HG02981 (cell line): Measurements from ENCODE around the gene FLG.
"Not testable (repeated sequence)": the region's sequence is repeated elsewhere in the genome, so short reads cannot be mapped to it uniquely, and the experiment has no call there.

Source experiments
- ATAC-seq: cut with Tn5 transposase; IDR thresholded peaks from one replicate; pipeline ENCODE4 v1.9.1; 2021; ENCODE audit warnings: mild to moderate bottlenecking, moderate library complexity; ENCODE audit not compliant: unreplicated experiment

FLG gene

DNA sequence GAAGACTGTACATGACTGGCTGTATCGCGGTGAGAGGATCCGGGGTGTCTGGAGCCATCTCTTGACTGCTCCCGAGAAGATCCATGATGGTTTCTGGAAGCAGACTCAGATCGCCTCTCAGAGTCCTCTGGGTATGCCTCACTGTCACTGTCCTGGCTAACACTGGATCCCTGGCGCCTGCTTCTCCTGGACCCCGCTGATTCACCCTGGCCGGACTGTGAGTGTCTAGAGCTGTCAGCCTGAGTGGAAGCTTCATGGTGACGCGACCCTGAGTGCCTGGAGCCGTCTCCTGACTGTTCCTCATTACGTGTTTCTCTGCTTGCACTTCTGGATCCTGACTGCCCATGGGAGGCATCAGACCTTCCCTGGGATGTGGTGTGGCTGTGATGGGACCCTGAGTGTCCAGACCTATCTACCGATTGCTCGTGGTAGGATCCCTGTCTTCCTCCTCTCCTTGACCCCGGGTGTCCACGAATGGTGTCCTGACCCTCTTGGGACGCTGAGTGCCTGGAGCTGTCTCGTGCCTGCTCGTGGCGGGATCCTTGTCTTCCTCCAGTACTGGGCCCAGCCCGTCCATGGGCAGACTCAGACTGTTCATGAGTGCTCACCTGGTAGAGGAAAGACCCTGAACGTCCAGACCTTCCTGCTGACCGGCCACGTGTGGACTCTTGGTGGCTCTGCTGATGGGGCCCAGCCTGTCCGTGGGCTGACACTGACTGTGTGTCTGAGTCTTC, 21.7 kb downstream of the FLG start:
- ATAC-seq, result not testable (repeated sequence)

DNA sequence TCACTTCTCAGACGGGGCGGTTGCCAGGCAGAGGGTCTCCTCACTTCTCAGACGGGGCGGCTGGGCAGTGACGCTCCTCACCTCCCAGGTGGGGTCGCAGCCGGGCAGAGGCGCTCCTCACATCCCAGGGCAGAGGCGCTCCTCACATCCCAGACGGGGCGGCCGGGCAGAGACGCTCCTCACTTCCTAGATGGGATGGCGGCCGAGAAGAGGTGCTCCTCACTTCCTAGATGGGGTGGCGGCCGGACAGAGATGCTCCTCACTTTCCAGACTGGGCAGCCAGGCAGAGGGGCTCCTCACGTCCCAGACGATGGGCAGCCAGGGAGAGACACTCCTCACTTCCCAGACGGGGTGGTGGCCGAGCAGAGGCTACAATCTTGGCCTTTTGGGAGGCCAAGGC, 68.6 kb downstream of the FLG start:
- not testable (repeated sequence) for ATAC-seq
